ENCODE data around the gene PUSL1.

PUSL1 gene

GRCh38 chr1:1326075-1326605 is 17.7 kb downstream of the PUSL1 start:
- DNase-seq, result no peak

- DNase-seq, result no peak
Observed at GRCh38 chr1:1327291-1327690, 18.9 kb downstream of the PUSL1 start.

GRCh38 chr1:1328254-1328653 is 19.9 kb downstream of the PUSL1 start:
- DNase-seq, result no peak

- no peak for DNase-seq
Observed at GRCh38 chr1:1329304-1330210, 21.2 kb downstream of the PUSL1 start.

DNA sequence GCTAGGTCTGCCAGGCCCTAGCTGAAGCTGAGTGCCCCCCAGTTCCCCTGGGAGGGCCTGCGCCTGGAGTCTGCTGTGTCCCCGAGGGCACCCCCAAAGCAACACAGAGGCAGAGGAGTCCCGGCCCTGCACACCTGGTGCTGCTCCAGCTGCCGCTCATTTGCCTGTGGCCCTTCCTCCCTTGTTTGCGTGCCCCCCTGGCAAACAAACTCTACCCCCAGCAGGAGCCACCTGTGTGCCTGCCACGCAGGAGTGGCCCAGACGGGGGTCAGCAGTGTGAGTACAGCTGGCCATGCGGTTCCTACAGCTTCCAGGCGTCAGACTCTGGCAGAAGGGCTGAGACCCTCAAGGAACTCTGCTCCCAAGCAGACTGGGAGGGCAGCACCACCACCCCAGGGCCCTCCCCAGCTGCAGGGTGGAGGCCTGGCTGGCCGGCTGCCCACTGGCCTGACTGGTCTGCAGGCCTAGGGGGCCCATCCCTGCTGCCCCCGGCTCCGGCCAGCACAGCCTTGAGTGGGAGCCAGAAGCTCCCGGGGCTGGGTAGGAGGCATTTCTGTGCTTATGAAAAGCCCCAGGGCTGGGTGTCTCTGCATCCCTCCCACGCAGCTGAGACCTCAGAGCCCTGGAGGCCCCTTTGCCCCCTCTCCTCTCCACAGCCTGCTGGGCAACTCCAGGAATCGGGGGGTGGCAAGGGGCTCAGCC is 22.1 kb downstream of the PUSL1 start:
- no peak for DNase-seq

- no peak for DNase-seq
Observed at GRCh38 chr1:1331068-1331965, 22.9 kb downstream of the PUSL1 start, which contains the start of gene TAS1R3. Gene TAS1R3, plus strand, starts transcription at chr1:1331280. Its CDS starts 66 bp downstream, at chr1:1331346.

- DNase-seq, result no peak
Observed at GRCh38 chr1:1332031-1332755, 23.8 kb downstream of the PUSL1 start.

- DNase-seq, result no peak
Observed at GRCh38 chr1:1332774-1333480, 24.5 kb downstream of the PUSL1 start.

DNA sequence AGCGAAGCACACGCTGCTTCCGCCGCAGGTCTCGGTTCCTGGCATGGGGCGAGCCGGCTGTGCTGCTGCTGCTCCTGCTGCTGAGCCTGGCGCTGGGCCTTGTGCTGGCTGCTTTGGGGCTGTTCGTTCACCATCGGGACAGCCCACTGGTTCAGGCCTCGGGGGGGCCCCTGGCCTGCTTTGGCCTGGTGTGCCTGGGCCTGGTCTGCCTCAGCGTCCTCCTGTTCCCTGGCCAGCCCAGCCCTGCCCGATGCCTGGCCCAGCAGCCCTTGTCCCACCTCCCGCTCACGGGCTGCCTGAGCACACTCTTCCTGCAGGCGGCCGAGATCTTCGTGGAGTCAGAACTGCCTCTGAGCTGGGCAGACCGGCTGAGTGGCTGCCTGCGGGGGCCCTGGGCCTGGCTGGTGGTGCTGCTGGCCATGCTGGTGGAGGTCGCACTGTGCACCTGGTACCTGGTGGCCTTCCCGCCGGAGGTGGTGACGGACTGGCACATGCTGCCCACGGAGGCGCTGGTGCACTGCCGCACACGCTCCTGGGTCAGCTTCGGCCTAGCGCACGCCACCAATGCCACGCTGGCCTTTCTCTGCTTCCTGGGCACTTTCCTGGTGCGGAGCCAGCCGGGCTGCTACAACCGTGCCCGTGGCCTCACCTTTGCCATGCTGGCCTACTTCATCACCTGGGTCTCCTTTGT is 25.3 kb downstream of the PUSL1 start:
- no peak for DNase-seq

DNA sequence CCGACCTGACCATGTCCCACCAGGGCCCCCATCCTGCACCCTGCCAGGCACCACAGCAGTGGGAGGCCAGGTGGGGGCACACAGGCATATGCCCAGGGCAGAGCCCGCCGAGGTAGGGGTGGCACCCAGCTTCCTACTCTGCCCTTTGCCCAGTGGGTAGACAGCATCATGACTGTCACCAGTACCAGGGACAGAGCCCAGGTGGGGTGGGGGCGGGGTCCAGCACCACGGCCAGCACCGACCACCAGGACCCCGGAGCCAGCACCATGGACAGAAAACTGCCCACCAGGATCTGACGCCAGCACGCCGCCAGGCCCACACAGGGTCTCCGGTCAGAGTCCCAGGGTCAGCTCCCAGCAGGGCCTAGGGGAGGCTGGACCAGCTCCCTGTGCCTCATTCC is 26.4 kb downstream of the PUSL1 start:
- no peak for DNase-seq

DNA sequence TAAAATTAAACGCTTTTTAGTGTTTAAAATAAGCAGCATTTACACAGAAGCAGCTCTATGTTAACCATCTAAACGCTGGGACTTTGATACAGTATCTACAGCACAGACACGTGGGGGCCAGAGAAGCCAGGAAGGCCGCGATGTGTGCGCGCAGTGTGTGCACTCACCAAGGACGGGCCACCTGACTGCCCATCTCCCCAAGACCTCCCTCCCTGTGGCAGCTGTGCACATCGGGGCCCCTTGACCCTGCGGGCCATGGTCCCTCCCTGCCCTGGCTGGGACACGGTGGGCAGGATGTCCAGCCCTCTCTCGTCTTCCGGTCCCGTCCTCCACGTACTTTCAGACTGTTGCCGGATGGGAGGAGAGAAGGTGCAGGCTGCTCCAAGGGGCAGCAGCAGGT is 26.9 kb downstream of the PUSL1 start:
- no peak for DNase-seq

DNA sequence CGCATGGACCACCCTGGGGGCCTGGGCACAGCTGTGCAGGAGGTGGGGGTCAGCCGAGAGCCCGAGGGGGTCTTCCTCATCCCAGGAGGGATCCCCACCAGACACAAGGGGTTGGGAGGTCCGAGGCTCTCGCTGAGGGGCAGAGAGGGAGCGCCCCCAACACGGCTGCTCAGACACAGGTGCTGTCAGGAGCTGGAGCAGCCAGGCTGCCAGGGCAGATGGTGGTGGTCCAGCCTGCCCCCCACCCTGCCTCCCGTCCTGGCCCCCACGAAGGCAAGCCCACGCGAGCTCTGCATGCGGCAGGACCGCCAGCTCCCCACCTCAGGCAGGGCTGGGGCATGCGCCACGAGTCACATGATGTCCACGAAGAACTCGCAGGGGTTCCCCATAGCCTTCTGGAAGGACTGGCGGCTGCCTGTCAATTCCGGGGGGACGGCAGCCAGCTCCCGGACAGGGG is 27.4 kb downstream of the PUSL1 start:
- no peak for DNase-seq

DNA sequence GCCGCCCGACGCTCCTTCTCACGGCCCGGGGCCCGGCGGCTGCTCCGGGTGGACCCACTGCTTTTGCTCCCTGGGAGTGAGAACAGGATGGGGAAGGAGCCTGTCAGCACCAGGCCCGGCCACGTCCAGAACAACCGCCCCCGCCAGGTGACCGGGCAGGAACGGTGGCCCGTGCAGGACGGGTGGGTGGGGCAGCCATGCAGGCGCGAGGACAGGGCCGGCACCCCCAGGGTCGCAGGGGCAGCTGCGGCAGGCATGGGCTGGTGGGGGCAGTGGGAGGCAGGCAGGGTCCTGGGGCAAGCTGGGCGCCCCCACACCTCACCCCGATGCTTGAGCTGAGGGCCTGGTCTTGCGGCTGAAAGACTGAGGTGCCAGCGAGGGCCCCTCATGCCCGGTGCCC is 28.0 kb downstream of the PUSL1 start:
- DNase-seq, result no peak

GRCh38 chr1:1336931-1337792 is 28.8 kb downstream of the PUSL1 start:
- no peak for DNase-seq

DNA sequence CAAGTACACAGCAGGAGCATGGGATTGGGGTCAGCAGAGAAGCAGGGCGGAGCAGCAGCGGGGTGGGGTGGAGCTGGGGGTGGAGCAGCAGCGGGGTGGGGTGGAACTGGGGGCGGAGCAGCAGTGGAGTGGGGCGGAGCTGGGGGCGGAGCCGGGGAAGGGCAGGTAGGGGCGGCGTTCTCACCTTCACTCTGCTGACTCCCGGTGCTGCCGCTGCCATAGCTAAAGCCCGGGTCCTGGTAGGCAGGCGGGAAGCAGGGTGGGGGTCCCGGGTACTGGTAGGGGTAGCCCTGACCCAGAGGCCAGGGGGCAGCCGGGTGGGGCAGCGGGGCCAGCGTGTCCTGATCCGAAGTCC is 29.4 kb downstream of the PUSL1 start:
- DNase-seq, result no peak

DNA sequence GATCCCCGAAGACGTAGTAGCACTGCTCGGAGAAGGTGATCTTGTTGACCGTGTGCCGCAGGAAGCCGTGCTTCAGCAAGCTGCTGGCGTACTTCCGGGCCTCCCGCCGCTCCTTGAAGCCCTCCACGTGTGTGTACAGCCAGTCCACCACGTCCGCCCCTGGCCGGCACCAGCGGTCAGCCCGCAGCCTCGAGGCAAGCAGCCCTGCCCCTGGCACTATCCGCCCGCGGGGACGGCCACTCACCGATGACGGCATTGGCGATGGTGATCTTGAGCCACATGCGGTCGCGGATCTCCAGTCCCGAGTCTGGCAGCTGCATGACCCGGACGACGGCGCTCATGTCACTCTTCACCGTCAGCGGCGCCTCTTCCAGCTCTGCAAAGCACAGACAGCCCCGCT is 29.9 kb downstream of the PUSL1 start:
- no peak for DNase-seq

DNA sequence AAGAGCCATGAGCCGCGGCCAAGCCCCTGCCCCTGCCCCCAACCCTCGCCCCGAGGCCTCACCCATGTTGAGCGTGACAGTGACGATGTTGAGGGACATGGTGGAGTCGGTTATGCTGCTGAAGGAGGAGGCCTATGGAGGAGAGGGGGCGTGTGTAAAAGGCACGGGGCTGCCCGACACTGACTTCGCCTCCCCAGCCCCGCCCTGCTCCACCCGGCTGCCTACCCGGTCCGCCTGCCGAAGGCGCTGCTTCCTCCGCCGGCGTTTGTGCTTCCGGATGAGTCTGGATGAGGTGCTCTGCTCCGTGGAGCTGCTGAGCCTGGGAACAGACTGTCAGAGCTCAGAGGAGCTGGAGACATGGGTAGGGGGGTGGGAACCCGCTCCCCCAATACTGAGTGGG is 31.8 kb downstream of the PUSL1 start:
- DNase-seq, result no peak

DNA sequence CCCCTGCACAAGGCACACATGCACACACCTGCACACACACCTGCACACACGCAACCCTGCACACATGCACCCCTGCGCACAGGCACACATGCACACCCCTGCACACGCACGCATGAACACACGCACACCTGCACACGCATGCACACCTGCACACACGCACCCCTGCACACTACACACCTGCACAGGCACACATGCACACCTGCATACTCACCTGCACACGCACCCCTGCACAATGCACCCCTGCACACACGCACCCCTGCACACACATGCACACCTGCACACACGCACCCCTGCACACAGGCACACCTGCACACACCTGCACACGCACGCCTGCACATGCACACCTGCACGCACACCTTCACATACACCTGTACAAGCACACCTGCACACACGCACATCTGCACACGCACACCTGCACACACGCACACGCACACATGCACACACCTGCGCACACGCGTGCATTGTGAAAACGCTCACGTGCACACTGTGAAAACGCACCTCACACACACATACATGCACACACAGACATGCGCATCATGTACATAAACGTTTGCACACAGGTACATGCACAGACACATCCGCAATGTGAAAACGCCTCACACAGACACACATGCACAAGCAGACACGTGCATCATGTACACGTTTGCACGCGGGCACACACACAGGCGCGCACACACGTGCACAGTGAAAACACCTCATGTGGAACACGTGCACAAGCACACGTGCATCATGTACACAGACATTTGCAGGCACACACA is 32.6 kb downstream of the PUSL1 start:
- DNase-seq, result no peak

- DNase-seq, result no peak
Observed at GRCh38 chr1:1341549-1342021, 33.2 kb downstream of the PUSL1 start.
